Nephron progenitor cell (in vitro differentiated cells): ENCODE measurements around the gene COL6A2.

Experiments used
- DNase-seq: peaks from one replicate; pipeline ENCODE4 v3.0.0; 2021
- H3K27ac Mint-ChIP-seq: 2 replicates; pipeline ENCODE4 v1.8.0; 2021; ENCODE audit warnings: mild to moderate bottlenecking, moderate library complexity, mixed read lengths
- H3K27me3 Mint-ChIP-seq: 2 replicates; pipeline ENCODE4 v1.8.0; 2021; ENCODE audit warnings: mild to moderate bottlenecking, low read depth, mixed read lengths; ENCODE audit not compliant: poor library complexity
- H3K36me3 Mint-ChIP-seq: 2 replicates; pipeline ENCODE4 v1.8.0; 2021; ENCODE audit warnings: low read depth, mixed read lengths
- H3K4me1 Mint-ChIP-seq: 2 replicates; pipeline ENCODE4 v1.8.0; 2021; ENCODE audit warnings: mixed read lengths
- H3K4me3 Mint-ChIP-seq: 2 replicates; pipeline ENCODE4 v1.8.0; 2021; ENCODE audit warnings: mild to moderate bottlenecking, moderate library complexity, mixed read lengths
- H3K9me3 Mint-ChIP-seq: 2 replicates; pipeline ENCODE4 v1.8.0; 2021; ENCODE audit warnings: mild to moderate bottlenecking, moderate library complexity, mixed read lengths
- CTCF ChIP-seq: fragments of 200-600 bp; sonication (generic); IDR thresholded peaks from 2 replicates; pipeline ENCODE4 v1.5.0; 2021; ENCODE audit warnings: antibody characterized with exemption

COL6A2 gene

GRCh38 chr21:46121286-46122221, 23.6 kb downstream of the COL6A2 start:
- Mint-ChIP-seq H3K4me1 (no peaks in the 10 kb centered on the region), H3K36me3 (peaks cover 13% of the 10 kb centered on the region), H3K27me3 (peaks cover 3% of the 10 kb centered on the region), H3K4me3 (no peak overlapping the region), H3K9me3 (no peaks in the 10 kb centered on the region), H3K27ac (no peak overlapping the region)
- DNase-seq, result peak; percentile 1
- TF ChIP-seq CTCF, result no peak

GRCh38 chr21:46122237-46122671, 24.3 kb downstream of the COL6A2 start:
- H3K4me1 Mint-ChIP-seq, result no peaks in the 10 kb centered on the region
- H3K27ac Mint-ChIP-seq, result no peak overlapping the region
- no peak overlapping the region for H3K4me3 Mint-ChIP-seq
- no peak for TF ChIP-seq CTCF
- H3K36me3 Mint-ChIP-seq, result peaks cover 9% of the 10 kb centered on the region
- no peak for DNase-seq
- H3K27me3 Mint-ChIP-seq, result peaks cover 3% of the 10 kb centered on the region
- H3K9me3 Mint-ChIP-seq, result no peaks in the 10 kb centered on the region

- no peak for DNase-seq
- Mint-ChIP-seq H3K27me3 (peaks cover 3% of the 10 kb centered on the region), H3K9me3 (no peaks in the 10 kb centered on the region), H3K27ac (no peak overlapping the region), H3K4me1 (peaks cover 6% of the 10 kb centered on the region), H3K36me3 (peaks cover 9% of the 10 kb centered on the region), H3K4me3 (no peak overlapping the region)
- no peak for TF ChIP-seq CTCF
Measured at GRCh38 chr21:46122758-46123683, 25.1 kb downstream of the COL6A2 start.

GRCh38 chr21:46124083-46124925, 26.4 kb downstream of the COL6A2 start:
- peaks cover 19% of the 10 kb centered on the region for H3K4me1 Mint-ChIP-seq

More at GRCh38 chr21:46124083-46124925, 26.4 kb downstream of the COL6A2 start:
- Mint-ChIP-seq H3K9me3 (no peaks in the 10 kb centered on the region), H3K27ac (no peak overlapping the region), H3K27me3 (peaks cover 3% of the 10 kb centered on the region), H3K36me3 (peaks cover 9% of the 10 kb centered on the region), H3K4me3 (no peak overlapping the region)
- TF ChIP-seq CTCF, result no peak
- DNase-seq, result no peak
